ENCODE measurements around the gene DNAH2.
"Not testable (repeated sequence)": the region's sequence is repeated elsewhere in the genome, so short reads cannot be mapped to it uniquely, and the experiment has no call there.

The DNAH2 gene

GRCh38 chr17:7780736-7781135 is 63.2 kb downstream of the DNAH2 start:
- DNase-seq, result no peak

- no peak for DNase-seq
Measured at GRCh38 chr17:7781429-7781828, 63.9 kb downstream of the DNAH2 start.

- DNase-seq, result no peak
Measured at GRCh38 chr17:7782240-7782639, 64.7 kb downstream of the DNAH2 start.

GRCh38 chr17:7786866-7787265 is 69.3 kb downstream of the DNAH2 start:
- DNase-seq, result no peak

GRCh38 chr17:7789131-7789530 is 71.6 kb downstream of the DNAH2 start:
- no peak for DNase-seq

- DNase-seq, result no peak
Measured at GRCh38 chr17:7790150-7790549, 72.6 kb downstream of the DNAH2 start.

- no peak for DNase-seq
Measured at GRCh38 chr17:7792611-7793010, 75.1 kb downstream of the DNAH2 start.

GRCh38 chr17:7794075-7794663 is 76.6 kb downstream of the DNAH2 start:
- DNase-seq, result no peak

GRCh38 chr17:7797976-7798375 is 80.4 kb downstream of the DNAH2 start:
- no peak for DNase-seq

GRCh38 chr17:7798839-7799238 is 81.3 kb downstream of the DNAH2 start:
- DNase-seq, result no peak

GRCh38 chr17:7803981-7804380 is 86.4 kb downstream of the DNAH2 start:
- no peak for DNase-seq

GRCh38 chr17:7806587-7806986 is 89.0 kb downstream of the DNAH2 start:
- no peak for DNase-seq

- no peak for DNase-seq
Measured at GRCh38 chr17:7807206-7807605, 89.7 kb downstream of the DNAH2 start.

- no peak for DNase-seq
Measured at GRCh38 chr17:7809086-7809790, 91.7 kb downstream of the DNAH2 start.

- DNase-seq, result not testable (repeated sequence)
Measured at GRCh38 chr17:7809791-7810343, 92.3 kb downstream of the DNAH2 start.

- no peak for DNase-seq
Measured at GRCh38 chr17:7811251-7811650, 93.7 kb downstream of the DNAH2 start.

- no peak for DNase-seq
Measured at GRCh38 chr17:7814969-7815368, 97.4 kb downstream of the DNAH2 start.

GRCh38 chr17:7816926-7817642 is 99.5 kb downstream of the DNAH2 start:
- DNase-seq, result no peak

- no peak for DNase-seq
Measured at GRCh38 chr17:7817643-7817964, 100.1 kb downstream of the DNAH2 start.

GRCh38 chr17:7818026-7818425 is 100.5 kb downstream of the DNAH2 start:
- no peak for DNase-seq

- no peak for DNase-seq
Measured at GRCh38 chr17:7818746-7819645, 101.5 kb downstream of the DNAH2 start.

GRCh38 chr17:7820231-7820630 is 102.7 kb downstream of the DNAH2 start:
- DNase-seq, result no peak

- no peak for DNase-seq
Measured at GRCh38 chr17:7822126-7822525, 104.6 kb downstream of the DNAH2 start.

All from NCI-H2081 (cell line).